ENCODE measurements around the gene PIK3R2.

DNA sequence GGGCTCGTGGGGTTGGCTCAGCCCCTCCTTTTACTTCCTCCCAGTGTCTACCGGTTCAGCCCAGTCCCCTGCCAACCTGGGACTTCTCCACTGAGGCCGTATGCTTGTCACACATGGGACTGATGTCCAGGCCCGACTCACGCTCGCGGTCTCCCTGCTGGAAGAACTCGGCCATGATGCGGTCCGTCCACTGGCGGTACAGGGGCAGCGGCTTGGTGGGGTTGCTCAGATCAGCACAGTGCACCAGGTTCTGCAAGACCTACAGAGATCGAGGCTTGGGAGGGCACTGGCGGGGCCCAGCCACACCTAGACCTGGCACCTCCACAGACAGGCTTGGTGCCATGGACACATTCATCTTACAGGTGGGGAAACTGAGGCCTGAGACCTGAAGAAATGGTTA lies 58.7 kb downstream of the PIK3R2 start:
- TF ChIP-seq EP300 (IDR thresholded peaks at IDR 0.05; ENCODE audit: borderline replicate concordance in 1 of 2, low read depth in 2 of 2, low read length in 2 of 2) (no peak), BACH1 (IDR thresholded peaks at IDR 0.05; ENCODE audit: low read length) (no peak), JUND (IDR thresholded peaks at IDR 0.05; ENCODE audit: low read length) (no peak), POLR2A (IDR thresholded peaks at IDR 0.05; ENCODE audit: control extremely low read depth in 1 of 2, low read depth in 2 of 2, low read length in 2 of 2) (no peak), GTF2F1 (IDR thresholded peaks at IDR 0.05; ENCODE audit: borderline replicate concordance, low read depth, low read length) (no peak)
- TF ChIP-seq, protein P1, sequence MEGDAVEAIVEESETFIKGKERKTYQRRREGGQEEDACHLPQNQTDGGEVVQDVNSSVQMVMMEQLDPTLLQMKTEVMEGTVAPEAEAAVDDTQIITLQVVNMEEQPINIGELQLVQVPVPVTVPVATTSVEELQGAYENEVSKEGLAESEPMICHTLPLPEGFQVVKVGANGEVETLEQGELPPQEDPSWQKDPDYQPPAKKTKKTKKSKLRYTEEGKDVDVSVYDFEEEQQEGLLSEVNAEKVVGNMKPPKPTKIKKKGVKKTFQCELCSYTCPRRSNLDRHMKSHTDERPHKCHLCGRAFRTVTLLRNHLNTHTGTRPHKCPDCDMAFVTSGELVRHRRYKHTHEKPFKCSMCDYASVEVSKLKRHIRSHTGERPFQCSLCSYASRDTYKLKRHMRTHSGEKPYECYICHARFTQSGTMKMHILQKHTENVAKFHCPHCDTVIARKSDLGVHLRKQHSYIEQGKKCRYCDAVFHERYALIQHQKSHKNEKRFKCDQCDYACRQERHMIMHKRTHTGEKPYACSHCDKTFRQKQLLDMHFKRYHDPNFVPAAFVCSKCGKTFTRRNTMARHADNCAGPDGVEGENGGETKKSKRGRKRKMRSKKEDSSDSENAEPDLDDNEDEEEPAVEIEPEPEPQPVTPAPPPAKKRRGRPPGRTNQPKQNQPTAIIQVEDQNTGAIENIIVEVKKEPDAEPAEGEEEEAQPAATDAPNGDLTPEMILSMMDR (IDR thresholded peaks at IDR 0.05; ENCODE audit: control extremely low read depth in 1 of 3, insufficient read depth in 1 of 3, low read depth in 1 of 3, low read length in 3 of 3), result no peak
